ENCODE data around the gene TRAF3IP1.

The TRAF3IP1 gene

GRCh38 chr2:238415036-238415764 lies 94.9 kb downstream of the TRAF3IP1 start:
- TF ChIP-seq REST (IDR thresholded peaks at IDR 0.05; ENCODE audit: insufficient read depth in 1 of 2, low read depth in 2 of 2, low read length in 2 of 2) (no peak), SIN3A (IDR thresholded peaks at IDR 0.05; ENCODE audit: borderline replicate concordance, insufficient read depth, low read length) (no peak), TAF1 (IDR thresholded peaks at IDR 0.05; ENCODE audit: borderline replicate concordance, insufficient read depth, low read length) (no peak), POLR2AphosphoS5 (IDR thresholded peaks at IDR 0.05; ENCODE audit: low read depth, low read length) (no peak), FOXP2 (optimal IDR thresholded peaks at IDR 0.05; ENCODE audit: borderline replicate concordance, extremely low read depth, extremely low read length, insufficient read depth) (no peak)

- TF ChIP-seq TAF1 (IDR thresholded peaks at IDR 0.05; ENCODE audit: borderline replicate concordance, insufficient read depth, low read length) (no peak), FOXP2 (optimal IDR thresholded peaks at IDR 0.05; ENCODE audit: borderline replicate concordance, extremely low read depth, extremely low read length, insufficient read depth) (no peak), POLR2AphosphoS5 (IDR thresholded peaks at IDR 0.05; ENCODE audit: low read depth, low read length) (no peak)
These were observed 95.6 kb downstream of the TRAF3IP1 start for GRCh38 chr2:238415893-238416292.

- TF ChIP-seq POLR2AphosphoS5 (IDR thresholded peaks at IDR 0.05; ENCODE audit: low read depth, low read length) = no peak
- no peak for TF ChIP-seq REST (IDR thresholded peaks at IDR 0.05; ENCODE audit: insufficient read depth in 1 of 2, low read depth in 2 of 2, low read length in 2 of 2)
- no peak for TF ChIP-seq FOXP2 (optimal IDR thresholded peaks at IDR 0.05; ENCODE audit: borderline replicate concordance, extremely low read depth, extremely low read length, insufficient read depth)
- TF ChIP-seq TAF1 (IDR thresholded peaks at IDR 0.05; ENCODE audit: borderline replicate concordance, insufficient read depth, low read length) = no peak
- no peak for TF ChIP-seq SIN3A (IDR thresholded peaks at IDR 0.05; ENCODE audit: borderline replicate concordance, insufficient read depth, low read length)
These were observed 98.1 kb downstream of the TRAF3IP1 start for GRCh38 chr2:238418196-238418998.

GRCh38 chr2:238418999-238419546 lies 98.8 kb downstream of the TRAF3IP1 start:
- no peak for TF ChIP-seq FOXP2 (optimal IDR thresholded peaks at IDR 0.05; ENCODE audit: borderline replicate concordance, extremely low read depth, extremely low read length, insufficient read depth)
- no peak for TF ChIP-seq POLR2AphosphoS5 (IDR thresholded peaks at IDR 0.05; ENCODE audit: low read depth, low read length)
- no peak for TF ChIP-seq TAF1 (IDR thresholded peaks at IDR 0.05; ENCODE audit: borderline replicate concordance, insufficient read depth, low read length)
- no peak for TF ChIP-seq REST (IDR thresholded peaks at IDR 0.05; ENCODE audit: insufficient read depth in 1 of 2, low read depth in 2 of 2, low read length in 2 of 2)
- no peak for TF ChIP-seq SIN3A (IDR thresholded peaks at IDR 0.05; ENCODE audit: borderline replicate concordance, insufficient read depth, low read length)

- TF ChIP-seq SIN3A (IDR thresholded peaks at IDR 0.05; ENCODE audit: borderline replicate concordance, insufficient read depth, low read length) (no peak), FOXP2 (optimal IDR thresholded peaks at IDR 0.05; ENCODE audit: borderline replicate concordance, extremely low read depth, extremely low read length, insufficient read depth) (no peak), POLR2AphosphoS5 (IDR thresholded peaks at IDR 0.05; ENCODE audit: low read depth, low read length) (no peak), TAF1 (IDR thresholded peaks at IDR 0.05; ENCODE audit: borderline replicate concordance, insufficient read depth, low read length) (no peak), REST (IDR thresholded peaks at IDR 0.05; ENCODE audit: insufficient read depth in 1 of 2, low read depth in 2 of 2, low read length in 2 of 2) (no peak)
These were observed 100.1 kb downstream of the TRAF3IP1 start for GRCh38 chr2:238420442-238420841.

All from PFSK-1 (cell line).